ENCODE results near the gene STARD3.

STARD3 gene

GRCh38 chr17:39603304-39604016, 33.5 kb upstream of the STARD3 start:
- no peak for DNase-seq (ENCODE audit: extremely low read depth in 1 of 2, low read depth in 1 of 2)

GRCh38 chr17:39604911-39605491, 31.9 kb upstream of the STARD3 start:
- DNase-seq (ENCODE audit: extremely low read depth in 1 of 2, low read depth in 1 of 2), result no peak

- no peak for DNase-seq (ENCODE audit: extremely low read depth in 1 of 2, low read depth in 1 of 2)
Observed at GRCh38 chr17:39605492-39606433, 31.2 kb upstream of the STARD3 start.

GRCh38 chr17:39606434-39607056, 30.4 kb upstream of the STARD3 start:
- no peak for DNase-seq (ENCODE audit: extremely low read depth in 1 of 2, low read depth in 1 of 2)

GRCh38 chr17:39607057-39607850, 29.7 kb upstream of the STARD3 start:
- DNase-seq (ENCODE audit: extremely low read depth in 1 of 2, low read depth in 1 of 2), result no peak

- DNase-seq (ENCODE audit: extremely low read depth in 1 of 2, low read depth in 1 of 2), result no peak
Observed at GRCh38 chr17:39607851-39608130, 29.2 kb upstream of the STARD3 start, which contains the start of gene NEUROD2. Gene NEUROD2 (minus strand): TSS chr17:39607920. CDS start chr17:39606599, 1,321 bp downstream.

GRCh38 chr17:39608142-39608981, 28.6 kb upstream of the STARD3 start:
- DNase-seq (ENCODE audit: extremely low read depth in 1 of 2, low read depth in 1 of 2), result no peak

- no peak for DNase-seq (ENCODE audit: extremely low read depth in 1 of 2, low read depth in 1 of 2)
Observed at GRCh38 chr17:39609416-39610025, 27.4 kb upstream of the STARD3 start.

- no peak for DNase-seq (ENCODE audit: extremely low read depth in 1 of 2, low read depth in 1 of 2)
Observed at GRCh38 chr17:39611401-39612112, 25.4 kb upstream of the STARD3 start.

- DNase-seq (ENCODE audit: extremely low read depth in 1 of 2, low read depth in 1 of 2), result no peak
Observed at GRCh38 chr17:39612291-39612894, 24.6 kb upstream of the STARD3 start.

GRCh38 chr17:39612935-39613464, 23.9 kb upstream of the STARD3 start:
- no peak for DNase-seq (ENCODE audit: extremely low read depth in 1 of 2, low read depth in 1 of 2)

- DNase-seq (ENCODE audit: extremely low read depth in 1 of 2, low read depth in 1 of 2), result no peak
Observed at GRCh38 chr17:39614545-39615157, 22.3 kb upstream of the STARD3 start.

GRCh38 chr17:39615434-39615833, 21.5 kb upstream of the STARD3 start:
- DNase-seq (ENCODE audit: extremely low read depth in 1 of 2, low read depth in 1 of 2), result no peak

- no peak for DNase-seq (ENCODE audit: extremely low read depth in 1 of 2, low read depth in 1 of 2)
Observed at GRCh38 chr17:39617100-39617445, 19.9 kb upstream of the STARD3 start.

- DNase-seq (ENCODE audit: extremely low read depth in 1 of 2, low read depth in 1 of 2), result peak in 1 of 2 donors; percentile 22
Observed at GRCh38 chr17:39617446-39618245, 19.3 kb upstream of the STARD3 start.

GRCh38 chr17:39618246-39618913, 18.6 kb upstream of the STARD3 start:
- no peak for DNase-seq (ENCODE audit: extremely low read depth in 1 of 2, low read depth in 1 of 2)
